ENCODE results near the gene FBXW8. TPM values are rescaled to one million over a fixed set of nuclear protein-coding genes. Genes with fewer than 3 reads are reported as not detected.

Gene FBXW8
- total RNA-seq, 1 donor from 2014 or later = 28.2 TPM

GRCh38 chr12:117042862-117043261 lies 132.1 kb downstream of the FBXW8 start:
- DNase-seq (ENCODE audit: extremely low spot score, unreplicated experiment) = no peak
- TF ChIP-seq, protein P1, sequence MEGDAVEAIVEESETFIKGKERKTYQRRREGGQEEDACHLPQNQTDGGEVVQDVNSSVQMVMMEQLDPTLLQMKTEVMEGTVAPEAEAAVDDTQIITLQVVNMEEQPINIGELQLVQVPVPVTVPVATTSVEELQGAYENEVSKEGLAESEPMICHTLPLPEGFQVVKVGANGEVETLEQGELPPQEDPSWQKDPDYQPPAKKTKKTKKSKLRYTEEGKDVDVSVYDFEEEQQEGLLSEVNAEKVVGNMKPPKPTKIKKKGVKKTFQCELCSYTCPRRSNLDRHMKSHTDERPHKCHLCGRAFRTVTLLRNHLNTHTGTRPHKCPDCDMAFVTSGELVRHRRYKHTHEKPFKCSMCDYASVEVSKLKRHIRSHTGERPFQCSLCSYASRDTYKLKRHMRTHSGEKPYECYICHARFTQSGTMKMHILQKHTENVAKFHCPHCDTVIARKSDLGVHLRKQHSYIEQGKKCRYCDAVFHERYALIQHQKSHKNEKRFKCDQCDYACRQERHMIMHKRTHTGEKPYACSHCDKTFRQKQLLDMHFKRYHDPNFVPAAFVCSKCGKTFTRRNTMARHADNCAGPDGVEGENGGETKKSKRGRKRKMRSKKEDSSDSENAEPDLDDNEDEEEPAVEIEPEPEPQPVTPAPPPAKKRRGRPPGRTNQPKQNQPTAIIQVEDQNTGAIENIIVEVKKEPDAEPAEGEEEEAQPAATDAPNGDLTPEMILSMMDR (conservative IDR thresholded peaks at IDR 0.05) = no peak
- Mint-ChIP-seq H3K4me1 (ENCODE audit: unreplicated experiment) (peaks cover 24% of the 10 kb centered on the region), H3K4me3 (no peak overlapping the region), H3K27me3 (no peaks in the 10 kb centered on the region), H3K36me3 (no peaks in the 10 kb centered on the region), H3K9me3 (no peaks in the 10 kb centered on the region), H3K27ac (peak overlapping the region; percentile 14)

DNA sequence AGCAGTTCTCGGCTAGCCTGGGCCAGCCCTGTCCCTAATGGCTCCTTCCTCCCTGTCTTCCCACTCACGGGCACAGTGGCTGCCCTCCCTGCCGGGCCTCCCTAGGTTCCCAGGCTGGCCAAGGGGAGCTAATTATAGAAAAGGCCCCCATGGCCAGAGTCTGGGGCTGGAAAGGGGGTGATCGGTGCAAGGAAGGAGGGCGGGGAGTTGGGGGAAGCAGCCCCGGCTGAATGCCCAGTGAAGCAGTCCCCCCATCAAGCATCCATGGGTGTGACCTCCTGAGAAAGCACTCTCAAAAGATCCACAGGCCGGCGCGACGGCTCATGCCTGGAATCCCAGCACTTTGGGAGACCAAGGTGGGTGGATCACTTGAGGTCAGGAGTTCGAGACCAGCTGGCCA lies 133.6 kb downstream of the FBXW8 start:
- TF ChIP-seq, protein P1 (conservative IDR thresholded peaks at IDR 0.05) = no peak
- Mint-ChIP-seq H3K9me3 (no peaks in the 10 kb centered on the region), H3K4me3 (no peak overlapping the region), H3K27ac (no peak overlapping the region), H3K36me3 (no peaks in the 10 kb centered on the region), H3K27me3 (no peaks in the 10 kb centered on the region), H3K4me1 (ENCODE audit: unreplicated experiment) (peaks cover 31% of the 10 kb centered on the region)
- DNase-seq (ENCODE audit: extremely low spot score, unreplicated experiment) = no peak

DNA sequence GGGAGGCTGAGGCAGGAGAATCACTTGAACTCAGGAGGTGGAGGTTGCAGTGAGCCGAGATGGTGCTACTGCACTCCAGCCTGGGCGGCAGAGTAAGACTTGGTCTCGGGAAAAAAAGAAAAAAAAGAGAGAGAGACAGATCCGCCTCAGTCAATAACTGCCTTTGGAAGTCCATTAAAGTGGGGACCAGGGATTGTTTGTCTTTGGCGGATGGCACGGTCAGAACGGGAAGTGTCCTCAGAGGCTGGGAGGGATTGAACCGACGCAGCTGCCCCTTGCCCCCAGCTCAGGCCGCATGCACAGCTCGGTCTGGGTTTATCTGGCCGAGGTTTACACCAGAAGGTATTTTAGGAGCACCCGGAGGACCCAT lies 134.0 kb downstream of the FBXW8 start:
- H3K9me3 Mint-ChIP-seq = no peaks in the 10 kb centered on the region
- DNase-seq (ENCODE audit: extremely low spot score, unreplicated experiment) = no peak

GRCh38 chr12:117045160-117046010 lies 134.6 kb downstream of the FBXW8 start:
- Mint-ChIP-seq H3K4me3 (no peak overlapping the region), H3K27ac (no peak overlapping the region), H3K4me1 (ENCODE audit: unreplicated experiment) (peaks cover 31% of the 10 kb centered on the region), H3K9me3 (no peaks in the 10 kb centered on the region), H3K36me3 (no peaks in the 10 kb centered on the region), H3K27me3 (no peaks in the 10 kb centered on the region)
- TF ChIP-seq, protein P1 (conservative IDR thresholded peaks at IDR 0.05) = no peak
- DNase-seq (ENCODE audit: extremely low spot score, unreplicated experiment) = no peak

More for the DNA sequence above, 134.0 kb downstream of the FBXW8 start:
- no peaks in the 10 kb centered on the region for H3K27me3 Mint-ChIP-seq
- no peak overlapping the region for H3K27ac Mint-ChIP-seq
- no peaks in the 10 kb centered on the region for H3K36me3 Mint-ChIP-seq
- no peak overlapping the region for H3K4me3 Mint-ChIP-seq
- peaks cover 31% of the 10 kb centered on the region for H3K4me1 Mint-ChIP-seq (ENCODE audit: unreplicated experiment)
- TF ChIP-seq, protein P1 (conservative IDR thresholded peaks at IDR 0.05) = no peak

DNA sequence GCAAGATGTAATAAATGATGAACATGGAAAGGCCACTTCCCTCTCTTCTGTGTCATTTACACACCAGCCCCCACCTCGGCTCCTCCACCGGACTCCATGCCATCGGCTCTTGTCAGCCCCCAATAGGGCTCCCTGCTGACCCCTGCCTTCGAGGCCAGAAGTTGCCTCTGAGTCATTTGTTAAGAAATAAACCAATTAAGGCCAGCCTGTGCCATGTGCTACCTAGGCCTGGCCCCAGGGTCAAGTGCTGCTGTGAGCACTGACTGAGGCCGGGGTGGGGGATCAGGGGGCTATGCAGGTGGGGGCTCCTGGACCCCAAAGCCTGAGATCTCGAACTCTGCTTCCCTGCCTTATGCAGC lies 135.2 kb downstream of the FBXW8 start:
- no peaks in the 10 kb centered on the region for H3K27me3 Mint-ChIP-seq
- TF ChIP-seq, protein P1 (conservative IDR thresholded peaks at IDR 0.05) = peak; percentile 30
- no peaks in the 10 kb centered on the region for H3K9me3 Mint-ChIP-seq
- DNase-seq (ENCODE audit: extremely low spot score, unreplicated experiment) = no peak
- H3K27ac Mint-ChIP-seq = no peak overlapping the region
- no peaks in the 10 kb centered on the region for H3K36me3 Mint-ChIP-seq
- H3K4me3 Mint-ChIP-seq = no peak overlapping the region
- H3K4me1 Mint-ChIP-seq (ENCODE audit: unreplicated experiment) = peaks cover 27% of the 10 kb centered on the region
